OCI-LY3 (cell line): ENCODE data around the gene GCNT2.
"Not testable (repeated sequence)": the region's sequence is repeated elsewhere in the genome, so short reads cannot be mapped to it uniquely, and the experiment has no call there.

Experiments used
- H2AFZ ChIP-seq: fragments of 200-600, 300-600 bp; shearing (Covaris generic); 2 replicates; pipeline ENCODE4 v1.6.0; 2014; ENCODE audit warnings: antibody characterized with exemption, low read depth, low read length
- H3K27ac ChIP-seq: fragments of 200-600, 300-600 bp; sonication (generic); 2 replicates; pipeline ENCODE4 v1.5.1; 2014; ENCODE audit warnings: mild to moderate bottlenecking, low read length, moderate library complexity, mixed read lengths
- H3K27me3 ChIP-seq: fragments of 200-600, 300-600 bp; sonication (generic); 2 replicates; pipeline ENCODE4 v1.6.1; 2014; ENCODE audit warnings: low read depth, low read length, mixed read lengths
- H3K36me3 ChIP-seq: fragments of 200-600, 300-600 bp; sonication (generic); replicated peaks from 2 replicates; pipeline ENCODE3; 2014; ENCODE audit warnings: low read depth, low read length, mixed read lengths
- H3K4me1 ChIP-seq: fragments of 300-600, 200-600 bp; sonication (generic); 2 replicates; pipeline ENCODE4 v1.6.1; 2014; ENCODE audit warnings: low read length, mixed read lengths
- H3K4me2 ChIP-seq: fragments of 200-600, 300-600 bp; sonication (generic); 2 replicates; pipeline ENCODE4 v1.6.1; 2014; ENCODE audit warnings: low read length, mixed read lengths
- H3K4me3 ChIP-seq: fragments of 300-600, 200-600 bp; sonication (generic); 2 replicates; pipeline ENCODE4 v1.5.1; 2014; ENCODE audit warnings: antibody characterized with exemption, mild to moderate bottlenecking, low read length, moderate library complexity
- H3K79me2 ChIP-seq: fragments of 300-600, 200-600 bp; shearing (Covaris generic); 2 replicates; pipeline ENCODE4 v1.6.1; 2014; ENCODE audit warnings: mild to moderate bottlenecking, low read length, mixed read lengths
- H3K9ac ChIP-seq: fragments of 300-600, 200-600 bp; shearing (Covaris generic); 2 replicates; pipeline ENCODE4 v1.6.0; 2014; ENCODE audit warnings: mild to moderate bottlenecking, low read length, moderate library complexity
- H3K9me3 ChIP-seq: fragments of 200-600, 300-600 bp; shearing (Covaris generic); 2 replicates; pipeline ENCODE4 v1.6.1; 2014; ENCODE audit warnings: low read length, mixed read lengths; ENCODE audit not compliant: insufficient read depth
- H4K20me1 ChIP-seq: fragments of 200-600, 300-600 bp; sonication (generic); 2 replicates; pipeline ENCODE4 v1.6.1; 2016; ENCODE audit warnings: low read length, mixed read lengths; ENCODE audit not compliant: insufficient read depth
- EZH2phosphoT487 ChIP-seq: fragments of 200-600 bp; shearing (Covaris generic); IDR thresholded peaks from 2 replicates; pipeline ENCODE4 v1.6.1; 2018; ENCODE audit warnings: antibody characterized with exemption, mixed run types, low read depth
- TF ChIP-seq, protein P1 (sequence below): fragments of 200-600, 300-600 bp; sonication (generic); IDR thresholded peaks from 2 replicates; pipeline ENCODE4 v1.5.1; 2014; ENCODE audit warnings: antibody characterized with exemption, low read length, low read depth

GCNT2 gene

DNA sequence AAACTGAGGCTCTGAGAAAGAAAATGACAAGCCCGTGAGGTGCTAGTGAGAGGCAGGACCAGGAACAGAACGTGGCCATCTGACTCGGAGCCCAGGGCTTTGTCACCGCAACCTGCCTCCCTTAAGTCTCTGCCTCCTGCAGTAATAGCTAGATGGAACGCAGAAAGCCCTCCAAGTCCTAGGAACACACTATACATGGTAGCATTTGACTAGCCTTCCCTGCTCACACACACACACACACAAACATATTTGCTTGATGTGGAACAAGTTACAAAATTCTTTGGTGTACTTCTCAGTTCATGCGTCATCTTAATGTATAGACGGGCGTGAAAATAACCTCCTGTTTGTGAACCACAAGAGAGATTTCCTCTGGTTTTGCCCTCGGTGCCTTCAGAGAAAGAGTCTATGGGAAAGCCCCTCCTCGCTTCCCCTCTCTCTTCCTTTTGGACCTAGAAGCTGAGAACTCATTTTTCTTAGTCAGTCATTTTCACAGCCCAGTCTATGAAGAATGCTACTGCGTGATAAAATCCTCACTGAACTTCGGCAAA is 134.4 kb downstream of the GCNT2 start:
- Histone ChIP-seq H3K9me3 (no peaks in the 10 kb centered on the region), H4K20me1 (no peaks in the 10 kb centered on the region), H3K36me3 (no peaks in the 10 kb centered on the region), H3K4me3 (peak overlapping the region; percentile 46), H3K79me2 (no peaks in the 10 kb centered on the region), H3K4me2 (peak overlapping the region; percentile 72), H2AFZ (peak overlapping the region; percentile 72; the same call in 1 of the 2 replicates), H3K9ac (0 out of 2 replicates have a peak overlapping the region, but pooled peaks have one; percentile 0), H3K27ac (no peak overlapping the region), H3K4me1 (peaks cover 12% of the 10 kb centered on the region), H3K27me3 (no peaks in the 10 kb centered on the region)
- TF ChIP-seq, protein P1, sequence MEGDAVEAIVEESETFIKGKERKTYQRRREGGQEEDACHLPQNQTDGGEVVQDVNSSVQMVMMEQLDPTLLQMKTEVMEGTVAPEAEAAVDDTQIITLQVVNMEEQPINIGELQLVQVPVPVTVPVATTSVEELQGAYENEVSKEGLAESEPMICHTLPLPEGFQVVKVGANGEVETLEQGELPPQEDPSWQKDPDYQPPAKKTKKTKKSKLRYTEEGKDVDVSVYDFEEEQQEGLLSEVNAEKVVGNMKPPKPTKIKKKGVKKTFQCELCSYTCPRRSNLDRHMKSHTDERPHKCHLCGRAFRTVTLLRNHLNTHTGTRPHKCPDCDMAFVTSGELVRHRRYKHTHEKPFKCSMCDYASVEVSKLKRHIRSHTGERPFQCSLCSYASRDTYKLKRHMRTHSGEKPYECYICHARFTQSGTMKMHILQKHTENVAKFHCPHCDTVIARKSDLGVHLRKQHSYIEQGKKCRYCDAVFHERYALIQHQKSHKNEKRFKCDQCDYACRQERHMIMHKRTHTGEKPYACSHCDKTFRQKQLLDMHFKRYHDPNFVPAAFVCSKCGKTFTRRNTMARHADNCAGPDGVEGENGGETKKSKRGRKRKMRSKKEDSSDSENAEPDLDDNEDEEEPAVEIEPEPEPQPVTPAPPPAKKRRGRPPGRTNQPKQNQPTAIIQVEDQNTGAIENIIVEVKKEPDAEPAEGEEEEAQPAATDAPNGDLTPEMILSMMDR = no peak
- no peak for TF ChIP-seq EZH2phosphoT487

DNA sequence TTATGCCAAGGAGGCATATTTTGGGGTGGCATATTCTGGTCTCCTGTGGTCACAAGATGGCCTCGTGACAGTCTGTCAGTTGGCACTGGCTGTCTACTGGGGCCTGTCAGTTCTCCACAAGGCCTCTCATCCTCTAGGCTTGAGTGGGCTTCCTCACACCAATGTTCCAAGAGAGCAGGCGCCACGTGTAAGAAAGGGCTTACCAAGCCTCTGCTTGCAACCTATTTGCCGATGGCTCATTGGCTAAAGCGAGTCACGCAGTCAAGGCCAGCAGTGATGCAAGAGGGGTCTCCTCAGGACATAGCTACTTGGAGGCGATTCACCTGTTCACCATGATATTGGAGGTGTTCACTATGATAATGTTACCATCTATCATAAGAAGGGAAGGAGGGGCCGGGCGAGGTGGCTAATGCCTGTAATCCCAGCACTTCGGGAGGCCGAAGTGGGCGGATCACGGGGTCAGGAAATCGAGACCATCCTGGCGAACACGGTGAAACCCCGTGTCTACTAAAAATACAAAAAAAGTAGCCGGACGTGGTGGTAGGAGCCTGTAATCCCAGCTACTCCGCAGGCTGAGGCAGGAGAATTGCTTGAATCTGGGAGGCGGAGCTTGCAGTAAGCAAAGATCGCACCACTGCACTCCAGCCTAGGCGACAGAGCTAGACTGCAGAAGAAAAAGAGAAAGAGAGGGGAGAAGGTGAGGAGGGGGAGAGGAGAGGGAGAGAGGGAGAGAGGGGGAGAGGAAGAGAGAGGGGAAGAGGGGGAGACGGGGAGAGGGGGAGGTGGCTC is 138.0 kb downstream of the GCNT2 start:
- no peak overlapping the region for H3K4me3 ChIP-seq
- H2AFZ ChIP-seq = no peak overlapping the region
- H3K36me3 ChIP-seq = no peaks in the 10 kb centered on the region
- H3K4me2 ChIP-seq = no peak overlapping the region
- H4K20me1 ChIP-seq = no peaks in the 10 kb centered on the region
- peaks cover 12% of the 10 kb centered on the region for H3K4me1 ChIP-seq
- H3K27me3 ChIP-seq = no peaks in the 10 kb centered on the region
- H3K27ac ChIP-seq = no peak overlapping the region
- no peak overlapping the region for H3K9ac ChIP-seq
- H3K79me2 ChIP-seq = no peaks in the 10 kb centered on the region
- TF ChIP-seq, protein P1 = no peak
- no peak for TF ChIP-seq EZH2phosphoT487
- no peaks in the 10 kb centered on the region for H3K9me3 ChIP-seq

DNA sequence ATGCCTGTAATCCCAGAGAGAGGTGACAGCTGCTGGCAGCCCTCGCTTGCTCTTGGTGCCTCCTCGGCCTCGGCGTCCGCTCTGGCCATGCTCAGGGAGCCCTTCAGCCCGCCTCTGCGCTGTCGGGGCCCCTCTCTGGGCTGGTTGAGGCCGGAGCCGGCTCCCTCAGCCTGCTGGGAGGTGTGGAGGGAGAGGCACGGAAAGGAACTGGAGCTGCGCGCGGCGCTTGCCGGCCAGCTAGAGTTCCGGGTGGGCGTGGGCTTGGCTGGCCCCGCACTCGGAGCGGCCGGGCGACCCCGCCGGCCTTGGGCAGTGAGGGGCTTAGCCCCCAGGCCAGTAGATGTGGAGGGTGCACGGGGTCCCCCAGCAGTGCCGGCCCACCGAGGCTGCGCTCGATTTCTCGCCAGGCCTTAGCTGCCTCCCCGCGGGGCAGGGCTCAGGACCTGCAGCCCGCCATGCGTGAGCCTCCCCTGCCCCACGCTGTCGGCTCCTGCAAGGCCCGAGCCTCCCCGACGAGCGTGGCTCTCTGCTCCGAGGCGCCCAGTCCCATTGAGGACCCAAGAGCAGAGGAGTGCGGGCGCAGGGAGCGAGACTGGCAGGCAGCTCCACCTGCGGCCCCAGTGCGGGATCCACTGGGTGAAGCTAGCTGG is 138.7 kb downstream of the GCNT2 start:
- H3K4me1 ChIP-seq = peaks cover 12% of the 10 kb centered on the region
- no peak overlapping the region for H2AFZ ChIP-seq
- H3K9me3 ChIP-seq = no peaks in the 10 kb centered on the region
- no peaks in the 10 kb centered on the region for H3K27me3 ChIP-seq
- no peaks in the 10 kb centered on the region for H4K20me1 ChIP-seq
- no peak overlapping the region for H3K4me3 ChIP-seq
- H3K79me2 ChIP-seq = no peaks in the 10 kb centered on the region
- TF ChIP-seq, protein P1 = no peak
- no peak for TF ChIP-seq EZH2phosphoT487
- H3K4me2 ChIP-seq = no peak overlapping the region
- no peak overlapping the region for H3K9ac ChIP-seq
- no peak overlapping the region for H3K27ac ChIP-seq
- H3K36me3 ChIP-seq = no peaks in the 10 kb centered on the region

DNA sequence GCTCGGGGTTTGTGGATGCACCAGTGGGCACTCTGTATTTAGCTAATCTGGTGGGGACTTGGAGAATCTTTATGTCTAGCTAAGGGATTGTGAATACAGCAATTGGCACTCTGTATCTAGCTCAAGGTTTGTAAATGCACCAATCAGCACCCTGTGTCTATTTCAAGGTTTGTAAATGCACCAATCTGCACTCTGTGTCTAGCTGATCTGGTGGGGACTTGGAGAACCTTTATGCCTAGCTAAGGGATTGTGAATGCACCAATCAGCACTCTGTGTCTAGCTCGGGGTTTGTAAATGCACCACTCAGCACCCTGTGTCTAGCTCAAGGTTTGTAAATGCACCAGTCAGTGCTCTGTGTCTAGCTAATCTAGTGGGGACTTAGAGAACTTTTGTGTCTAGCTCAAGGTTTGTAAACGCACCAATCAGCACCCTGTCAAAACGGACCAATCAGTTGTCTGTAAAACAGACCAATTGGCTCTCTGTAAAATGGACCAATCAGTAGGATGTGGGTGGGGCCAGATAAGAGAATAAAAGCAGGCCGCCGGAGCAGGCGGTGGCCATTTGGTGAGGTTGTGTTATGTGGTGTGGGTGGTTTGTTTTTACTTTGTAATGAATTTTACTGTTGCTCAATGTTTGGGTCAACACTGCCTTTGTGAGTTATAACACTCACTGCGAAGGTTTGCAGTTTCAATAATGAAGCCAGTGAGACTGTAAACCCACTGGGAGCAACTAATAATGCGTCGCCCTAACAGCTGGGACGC is 139.5 kb downstream of the GCNT2 start:
- not testable (repeated sequence) for H2AFZ ChIP-seq, H3K79me2 ChIP-seq, H4K20me1 ChIP-seq, H3K4me1 ChIP-seq, H3K27me3 ChIP-seq, H3K9me3 ChIP-seq, H3K27ac ChIP-seq, H3K4me3 ChIP-seq, H3K4me2 ChIP-seq, H3K9ac ChIP-seq, H3K36me3 ChIP-seq
